Stimulated activated CD4-positive, alpha-beta T cell treated with anti-CD3 and anti-CD28 coated beads, Interleukin-15, amount 100 ng/mL, for 48 hours (primary cell): ENCODE data around the gene ROR1.
"Not testable (repeated sequence)": the region's sequence is repeated elsewhere in the genome, so short reads cannot be mapped to it uniquely, and the experiment has no call there.

Experiments
- DNase-seq, 2 donors: peaks; one replicate each; pipeline ENCODE4 v3.0.0-alpha.2; 2020; ENCODE audit warnings: low read depth in 2 of 2

ROR1 gene

GRCh38 chr1:64098846-64099582 is 325.2 kb downstream of the ROR1 start:
- no peak for DNase-seq

DNA sequence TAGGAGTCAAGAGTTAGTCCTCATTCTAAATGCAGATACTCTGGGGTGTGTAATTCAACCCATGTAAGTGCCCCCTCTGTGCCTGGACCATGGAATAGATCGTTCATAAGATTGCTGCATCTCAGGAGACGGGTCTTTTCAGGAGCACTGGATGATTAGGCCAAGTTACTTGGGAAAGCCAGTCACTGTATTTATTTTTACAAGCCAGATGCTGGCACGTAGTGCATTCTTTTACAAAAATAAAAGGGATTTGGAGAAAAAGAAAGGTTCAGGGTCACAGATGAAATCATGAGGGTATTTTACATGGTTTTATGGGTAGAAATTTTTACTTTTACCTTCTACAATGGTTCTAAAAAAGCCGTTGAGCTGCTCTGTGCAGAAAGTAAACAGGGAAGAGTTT is 327.0 kb downstream of the ROR1 start:
- DNase-seq: no peak

GRCh38 chr1:64104585-64104984 is 330.8 kb downstream of the ROR1 start:
- not testable (repeated sequence) for DNase-seq

DNA sequence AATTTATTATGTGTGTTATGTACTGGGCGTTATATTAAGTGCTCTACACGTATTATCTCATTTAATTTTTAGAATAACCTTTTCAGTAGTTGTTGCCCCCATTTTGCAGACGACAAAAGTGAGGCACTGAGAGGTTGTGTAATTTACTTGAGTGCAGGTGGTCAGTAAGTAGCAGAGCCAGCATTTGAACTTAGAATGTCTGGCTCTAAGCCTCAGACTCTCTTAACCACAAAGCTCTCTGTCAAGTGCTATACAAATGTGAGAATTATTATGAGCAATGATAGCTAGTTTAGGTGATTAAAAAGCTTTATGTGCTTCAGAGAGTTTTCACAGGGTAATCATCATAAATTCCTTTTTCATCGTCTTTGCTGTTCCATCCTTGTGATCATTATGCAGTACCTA is 333.3 kb downstream of the ROR1 start:
- DNase-seq: no peak

GRCh38 chr1:64107632-64108031 is 333.8 kb downstream of the ROR1 start:
- DNase-seq: no peak

GRCh38 chr1:64110924-64111777 is 337.3 kb downstream of the ROR1 start:
- DNase-seq: no peak

- no peak for DNase-seq
Observed at GRCh38 chr1:64111787-64112186, 338.0 kb downstream of the ROR1 start.

DNA sequence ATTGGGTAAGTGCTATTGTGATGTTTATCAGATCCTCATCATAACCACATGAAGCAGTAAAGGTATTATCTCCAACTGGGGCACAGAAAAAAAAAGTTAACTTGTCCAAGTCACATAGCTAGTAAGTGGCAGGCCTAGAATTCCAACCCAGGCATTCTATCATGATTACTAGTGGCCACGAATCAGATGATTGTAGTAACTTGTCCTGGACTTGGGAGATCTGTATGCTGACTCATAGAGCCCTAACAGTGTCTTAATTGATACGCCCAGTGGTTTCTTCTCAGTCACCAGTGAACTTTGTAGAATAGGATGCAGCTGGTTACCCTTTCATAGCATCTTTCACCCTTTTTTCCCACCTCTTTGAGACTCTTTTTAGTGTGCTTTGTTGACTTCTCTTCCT is 338.5 kb downstream of the ROR1 start:
- DNase-seq: no peak

GRCh38 chr1:64114012-64114525 is 340.3 kb downstream of the ROR1 start:
- DNase-seq: no peak

DNA sequence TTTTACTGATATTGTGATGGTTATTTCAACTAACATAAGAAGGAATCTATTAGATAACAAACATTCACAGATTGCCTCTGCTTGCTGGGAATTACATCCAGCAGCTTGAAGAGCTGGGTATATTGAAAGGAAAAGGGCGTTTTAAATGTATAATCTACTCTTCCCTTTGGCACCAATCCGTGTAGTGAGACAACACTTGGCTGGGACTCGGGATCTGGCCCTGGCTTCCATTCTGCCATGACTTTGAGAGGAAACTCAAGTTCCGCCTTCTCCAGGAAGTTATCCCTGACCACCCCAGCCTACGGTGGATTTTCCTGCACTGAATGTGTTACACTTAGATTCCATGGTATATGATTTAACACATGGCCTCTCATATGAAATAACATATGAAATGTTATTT is 342.7 kb downstream of the ROR1 start:
- DNase-seq: no peak

DNA sequence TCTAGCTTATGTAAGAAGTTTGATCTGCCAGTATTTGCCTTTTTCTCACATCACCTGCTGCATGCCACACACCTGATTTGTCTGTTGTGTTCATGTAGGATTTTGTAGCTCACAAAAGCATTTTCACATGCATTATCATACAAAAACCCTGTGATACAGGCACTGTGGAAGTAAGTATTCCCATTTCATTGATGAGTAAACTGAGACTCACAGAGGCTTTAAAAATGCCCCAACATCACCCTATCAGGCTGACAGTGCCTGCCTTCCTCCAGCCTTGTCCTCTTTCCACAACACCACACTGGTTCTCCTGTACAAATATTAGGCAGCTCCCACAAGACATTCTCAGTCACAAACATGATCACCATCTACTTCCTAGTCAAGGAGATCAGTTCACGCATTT is 343.7 kb downstream of the ROR1 start:
- no peak for DNase-seq

DNA sequence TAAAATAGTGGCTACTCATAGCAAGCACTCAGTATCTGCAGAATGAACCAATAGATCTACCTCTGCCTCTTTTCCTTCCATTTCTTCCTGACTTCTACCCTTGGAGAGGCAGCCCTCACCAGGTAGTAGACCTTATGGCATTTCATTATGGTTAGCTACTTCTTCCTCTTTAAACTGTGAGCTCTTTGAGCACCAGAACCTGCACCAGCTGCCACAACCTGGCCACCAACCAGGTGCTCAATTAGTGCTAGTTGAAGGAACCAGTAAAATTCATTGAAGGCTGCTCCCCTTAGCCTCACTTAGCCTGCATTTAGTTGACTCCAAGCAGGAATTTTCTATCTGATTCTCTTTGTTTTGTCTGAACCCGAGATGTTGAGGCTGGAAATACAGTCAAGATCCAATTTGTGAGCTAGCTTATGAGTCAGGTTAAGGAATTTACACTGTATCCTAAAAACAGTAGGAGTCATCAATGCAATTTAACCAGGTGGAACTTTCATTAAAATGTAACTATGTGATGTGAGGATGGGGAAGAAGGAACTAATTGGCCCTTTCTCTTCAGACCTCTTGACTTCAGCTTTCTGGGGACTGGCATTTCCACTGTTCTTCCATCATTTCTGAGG is 348.1 kb downstream of the ROR1 start:
- no peak for DNase-seq

GRCh38 chr1:64122588-64122987 is 348.8 kb downstream of the ROR1 start:
- no peak for DNase-seq

GRCh38 chr1:64124704-64125440 is 351.1 kb downstream of the ROR1 start:
- DNase-seq: no peak

DNA sequence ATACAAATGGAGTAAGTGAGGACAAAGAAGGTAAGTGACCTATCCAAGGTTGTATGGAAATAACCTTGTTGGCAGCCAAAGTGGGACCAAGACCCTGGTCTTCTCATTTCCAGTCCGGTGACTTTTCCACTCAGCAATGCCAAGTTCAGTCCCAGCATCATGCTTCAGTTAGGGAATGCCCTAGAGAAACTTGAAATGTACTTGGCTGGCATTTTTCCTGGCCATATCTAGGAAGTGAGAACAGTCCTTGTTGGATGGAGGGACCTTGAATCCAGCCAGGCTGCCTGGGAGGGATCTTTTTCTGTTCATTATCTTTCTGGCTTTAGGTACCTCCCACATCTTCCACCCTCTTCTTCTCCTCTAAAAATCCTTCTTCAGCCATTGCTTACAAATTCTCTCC is 352.8 kb downstream of the ROR1 start:
- DNase-seq: no peak

DNA sequence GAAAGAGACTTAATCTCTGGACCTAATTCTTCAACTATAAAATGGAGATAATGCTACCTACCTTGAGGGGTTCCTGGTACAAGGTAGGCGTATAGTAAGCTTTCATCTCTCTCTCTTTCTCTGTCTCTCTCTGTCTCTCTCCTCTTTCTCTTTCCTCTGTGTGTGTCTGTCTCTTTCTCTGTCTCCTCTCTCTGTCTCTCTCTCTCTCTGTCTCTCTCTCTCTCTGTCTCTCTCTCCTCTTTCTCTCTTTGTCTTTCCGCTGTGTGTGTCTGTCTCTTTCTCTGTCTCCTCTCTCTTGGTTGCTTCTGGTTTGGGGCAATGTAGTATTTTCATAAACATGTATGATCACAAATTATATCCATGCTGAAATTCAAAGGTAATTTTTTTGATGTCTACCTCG is 353.5 kb downstream of the ROR1 start:
- no peak for DNase-seq

- DNase-seq: no peak
Observed at GRCh38 chr1:64129701-64130100, 355.9 kb downstream of the ROR1 start.

DNA sequence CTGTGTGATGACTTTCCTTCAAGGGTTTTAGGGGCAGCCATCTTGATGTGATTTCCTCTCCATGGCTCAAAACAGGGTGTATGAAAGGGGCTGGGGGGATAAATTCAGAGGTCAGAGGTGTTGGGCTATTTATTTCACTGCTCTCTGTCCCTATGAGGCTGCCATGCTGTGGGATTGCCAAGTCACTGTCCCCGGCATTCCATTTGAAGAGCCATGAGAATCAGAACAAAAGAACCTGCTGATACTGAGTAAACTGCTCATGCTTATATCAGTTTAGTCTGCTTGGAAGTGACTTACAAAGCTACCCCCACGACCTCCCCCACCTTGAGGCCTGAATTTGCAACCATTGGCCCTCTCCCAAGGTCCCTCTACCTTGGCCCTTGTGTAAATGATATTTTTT is 357.3 kb downstream of the ROR1 start:
- no peak for DNase-seq

DNA sequence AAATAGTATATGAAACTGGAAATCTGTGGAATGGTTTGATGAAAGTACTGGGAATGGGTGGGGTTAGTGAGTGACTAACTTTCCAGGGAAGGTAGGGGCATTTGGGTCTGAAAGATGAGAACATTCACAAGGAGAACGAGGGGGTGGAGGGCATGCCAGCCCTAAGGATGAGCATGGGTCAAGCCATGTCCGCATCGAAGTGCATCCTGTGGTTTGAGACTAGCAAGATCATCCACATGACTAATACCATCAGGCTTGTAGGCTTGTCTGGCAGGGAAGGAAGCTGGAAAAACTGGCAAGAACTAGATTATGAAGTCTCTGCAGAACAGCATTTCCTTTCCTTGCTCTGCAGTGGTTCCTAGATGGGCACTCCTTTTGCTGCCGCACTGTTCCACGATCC is 359.2 kb downstream of the ROR1 start:
- no peak for DNase-seq

- DNase-seq: no peak
Observed at GRCh38 chr1:64135462-64136223, 361.8 kb downstream of the ROR1 start.

DNA sequence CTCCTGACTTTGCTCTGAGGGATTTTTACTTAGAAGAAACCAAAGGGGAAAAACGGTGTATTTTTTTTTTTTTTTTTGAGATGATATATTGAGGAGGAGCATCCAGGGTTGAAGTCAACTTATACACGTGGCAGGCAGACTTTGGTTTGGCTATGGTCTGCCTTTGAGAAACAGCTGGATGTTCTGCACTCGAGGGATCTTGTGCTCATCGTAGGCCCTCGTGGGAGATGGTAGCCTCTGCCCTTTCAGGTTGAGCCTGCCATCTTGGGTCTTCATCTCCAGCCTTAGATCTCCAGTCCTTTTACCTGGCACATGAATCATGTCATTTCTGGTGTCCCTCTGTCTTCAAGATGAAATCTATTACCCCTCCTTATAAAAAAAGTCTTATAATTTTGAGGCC is 362.5 kb downstream of the ROR1 start:
- no peak for DNase-seq
